ENCODE results near the gene CD3D.

- TF ChIP-seq CTCF (IDR thresholded peaks at IDR 0.05) (no peak), EP300 (IDR thresholded peaks at IDR 0.05) (no peak), CEBPB (IDR thresholded peaks at IDR 0.05) (no peak), KDM1A (IDR thresholded peaks at IDR 0.05; ENCODE audit: low read depth) (no peak), MAZ (IDR thresholded peaks at IDR 0.05; ENCODE audit: borderline replicate concordance, low read depth, low read length) (no peak)
These were observed 19.8 kb downstream of the CD3D start for GRCh38 chr11:118322721-118323120.
